ENCODE data around the gene LDB2. TPM values are rescaled to one million over a fixed set of nuclear protein-coding genes. Genes with fewer than 3 reads are reported as not detected.

LDB2 gene
- total RNA-seq, 1 donor from 2014 or later, result 4.9 TPM

DNA sequence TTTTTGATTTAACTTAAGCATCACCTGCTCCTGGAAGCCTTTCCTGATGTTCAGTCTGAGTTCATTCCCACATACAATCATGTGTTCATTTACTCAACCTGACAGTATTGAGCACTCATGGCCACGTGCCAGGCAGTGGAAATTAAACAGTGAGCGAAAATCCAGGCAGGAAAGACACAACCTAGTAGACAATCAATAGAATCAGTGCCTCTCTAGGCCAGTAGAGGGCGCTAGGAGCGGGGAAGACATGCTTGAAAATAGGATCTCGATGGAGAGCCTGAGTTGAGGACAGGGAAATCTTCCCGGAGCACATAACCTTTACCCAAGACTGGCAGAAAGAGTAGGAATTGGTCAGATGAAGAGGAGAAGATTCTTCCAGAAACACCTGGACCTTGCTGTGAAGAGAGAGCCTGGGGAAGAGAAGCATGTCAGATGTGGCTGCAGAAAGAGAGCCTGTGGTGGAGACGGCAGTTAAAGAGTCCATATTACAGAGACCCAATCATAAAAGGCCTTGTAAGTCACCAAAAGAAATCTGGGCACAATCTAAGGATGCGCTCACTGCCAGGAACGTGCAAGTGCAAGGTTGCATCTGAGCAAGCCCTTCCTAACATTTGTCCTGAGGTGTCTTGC is 103.5 kb downstream of the LDB2 start:
- no peaks in the 10 kb centered on the region for H3K9me3 ChIP-seq (ENCODE audit: insufficient read depth, low read depth, low read length)
- no peak overlapping the region for H3K4me3 Mint-ChIP-seq (ENCODE audit: unreplicated experiment)
- FAIRE-seq, result peak; percentile 32
- no peaks in the 10 kb centered on the region for H3K9me3 Mint-ChIP-seq (ENCODE audit: unreplicated experiment)
- no peak overlapping the region for H3K27ac ChIP-seq (ENCODE audit: low read depth, low read length)
- no peaks in the 10 kb centered on the region for H4K20me1 ChIP-seq (ENCODE audit: insufficient read depth, low read length)
- no peaks in the 10 kb centered on the region for H3K27me3 Mint-ChIP-seq (ENCODE audit: low read depth, unreplicated experiment)
- no peaks in the 10 kb centered on the region for H3K36me3 ChIP-seq (ENCODE audit: insufficient read depth, low read length)
- H2AFZ ChIP-seq (ENCODE audit: low read depth, low read length), result no peak overlapping the region
- no peaks in the 10 kb centered on the region for H3K4me1 Mint-ChIP-seq (ENCODE audit: low read depth, unreplicated experiment)
- H3K36me3 Mint-ChIP-seq (ENCODE audit: low read depth, unreplicated experiment), result no peaks in the 10 kb centered on the region
- H3K4me2 ChIP-seq (ENCODE audit: low read length), result no peak overlapping the region
- TF ChIP-seq, protein P1, sequence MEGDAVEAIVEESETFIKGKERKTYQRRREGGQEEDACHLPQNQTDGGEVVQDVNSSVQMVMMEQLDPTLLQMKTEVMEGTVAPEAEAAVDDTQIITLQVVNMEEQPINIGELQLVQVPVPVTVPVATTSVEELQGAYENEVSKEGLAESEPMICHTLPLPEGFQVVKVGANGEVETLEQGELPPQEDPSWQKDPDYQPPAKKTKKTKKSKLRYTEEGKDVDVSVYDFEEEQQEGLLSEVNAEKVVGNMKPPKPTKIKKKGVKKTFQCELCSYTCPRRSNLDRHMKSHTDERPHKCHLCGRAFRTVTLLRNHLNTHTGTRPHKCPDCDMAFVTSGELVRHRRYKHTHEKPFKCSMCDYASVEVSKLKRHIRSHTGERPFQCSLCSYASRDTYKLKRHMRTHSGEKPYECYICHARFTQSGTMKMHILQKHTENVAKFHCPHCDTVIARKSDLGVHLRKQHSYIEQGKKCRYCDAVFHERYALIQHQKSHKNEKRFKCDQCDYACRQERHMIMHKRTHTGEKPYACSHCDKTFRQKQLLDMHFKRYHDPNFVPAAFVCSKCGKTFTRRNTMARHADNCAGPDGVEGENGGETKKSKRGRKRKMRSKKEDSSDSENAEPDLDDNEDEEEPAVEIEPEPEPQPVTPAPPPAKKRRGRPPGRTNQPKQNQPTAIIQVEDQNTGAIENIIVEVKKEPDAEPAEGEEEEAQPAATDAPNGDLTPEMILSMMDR (IDR thresholded peaks at IDR 0.05; ENCODE audit: insufficient read depth, low read depth, low read length), result peak; percentile 83
- TF ChIP-seq EZH2 (IDR thresholded peaks at IDR 0.05; ENCODE audit: insufficient read depth, low read length), result no peak
- H3K4me3 ChIP-seq (ENCODE audit: insufficient read depth, low read depth, low read length), result no peak overlapping the region
- H3K4me1 ChIP-seq (ENCODE audit: insufficient read depth, low read length), result no peaks in the 10 kb centered on the region
- H3K27ac Mint-ChIP-seq (ENCODE audit: unreplicated experiment), result no peak overlapping the region
- DNase-seq (ENCODE audit: low read depth), result peak; percentile 13
- no peaks in the 10 kb centered on the region for H3K27me3 ChIP-seq (ENCODE audit: insufficient read depth, low read length)
- no peak overlapping the region for H3K9ac ChIP-seq (ENCODE audit: low read length)
- H3K79me2 ChIP-seq (ENCODE audit: insufficient read depth, low read length), result no peaks in the 10 kb centered on the region

DNA sequence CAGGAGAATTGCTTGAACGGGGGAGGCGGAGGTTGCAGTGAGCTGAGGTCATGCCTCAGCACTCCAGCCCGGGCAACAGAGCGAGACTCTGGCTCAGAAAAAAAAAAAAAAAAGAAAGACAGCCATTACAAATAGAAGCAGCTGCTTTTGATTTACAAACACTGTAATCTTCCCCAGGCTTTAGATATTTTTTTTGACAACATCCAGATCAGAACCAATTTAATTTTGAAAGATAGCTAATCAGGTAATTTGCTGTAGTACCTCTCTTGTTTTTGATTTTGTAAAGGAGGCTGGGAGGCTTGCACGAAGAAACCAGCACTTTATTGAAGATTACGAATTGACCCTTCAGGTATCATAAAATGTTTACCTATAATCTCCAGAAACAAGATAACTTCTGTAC is 107.0 kb downstream of the LDB2 start:
- Histone ChIP-seq H3K4me3 (ENCODE audit: insufficient read depth, low read depth, low read length) (no peak overlapping the region), H3K9ac (ENCODE audit: low read length) (no peak overlapping the region), H3K27me3 (ENCODE audit: insufficient read depth, low read length) (no peaks in the 10 kb centered on the region), H3K4me2 (ENCODE audit: low read length) (no peak overlapping the region), H3K36me3 (ENCODE audit: insufficient read depth, low read length) (no peaks in the 10 kb centered on the region), H2AFZ (ENCODE audit: low read depth, low read length) (no peak overlapping the region), H3K9me3 (ENCODE audit: insufficient read depth, low read depth, low read length) (no peaks in the 10 kb centered on the region), H4K20me1 (ENCODE audit: insufficient read depth, low read length) (no peaks in the 10 kb centered on the region), H3K4me1 (ENCODE audit: insufficient read depth, low read length) (peaks cover 6% of the 10 kb centered on the region), H3K79me2 (ENCODE audit: insufficient read depth, low read length) (no peaks in the 10 kb centered on the region), H3K27ac (ENCODE audit: low read depth, low read length) (no peak overlapping the region)
- Mint-ChIP-seq H3K4me3 (ENCODE audit: unreplicated experiment) (no peak overlapping the region), H3K9me3 (ENCODE audit: unreplicated experiment) (no peaks in the 10 kb centered on the region), H3K36me3 (ENCODE audit: low read depth, unreplicated experiment) (peaks cover 2% of the 10 kb centered on the region), H3K4me1 (ENCODE audit: low read depth, unreplicated experiment) (peaks cover 5% of the 10 kb centered on the region), H3K27me3 (ENCODE audit: low read depth, unreplicated experiment) (no peaks in the 10 kb centered on the region), H3K27ac (ENCODE audit: unreplicated experiment) (no peak overlapping the region)
- FAIRE-seq, result no peak
- TF ChIP-seq, protein P1 (IDR thresholded peaks at IDR 0.05; ENCODE audit: insufficient read depth, low read depth, low read length), result no peak
- no peak for TF ChIP-seq EZH2 (IDR thresholded peaks at IDR 0.05; ENCODE audit: insufficient read depth, low read length)
- DNase-seq (ENCODE audit: low read depth), result no peak

DNA sequence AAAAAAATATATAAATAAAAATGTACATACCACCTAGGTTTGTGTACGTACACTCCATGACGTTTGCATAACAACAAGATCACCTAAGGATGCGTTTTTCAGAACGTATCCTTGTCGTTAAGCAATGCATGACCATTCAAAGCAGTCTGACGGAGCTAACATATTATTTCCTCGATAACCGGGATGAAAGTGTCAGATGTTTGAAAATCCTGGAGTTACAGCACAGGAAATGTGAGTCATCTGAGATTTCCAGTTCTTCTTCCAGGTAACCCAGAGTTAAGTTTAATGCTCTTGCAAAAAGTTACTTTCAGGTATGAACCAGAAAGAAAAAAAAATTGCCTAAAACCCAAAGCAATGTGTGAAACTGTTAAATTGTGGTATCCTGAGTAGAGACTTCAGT is 107.9 kb downstream of the LDB2 start:
- peaks cover 5% of the 10 kb centered on the region for H3K4me1 Mint-ChIP-seq (ENCODE audit: low read depth, unreplicated experiment)
- H3K27ac Mint-ChIP-seq (ENCODE audit: unreplicated experiment), result no peak overlapping the region
- Histone ChIP-seq H3K9ac (ENCODE audit: low read length) (no peak overlapping the region), H3K4me3 (ENCODE audit: insufficient read depth, low read depth, low read length) (no peak overlapping the region), H3K4me2 (ENCODE audit: low read length) (no peak overlapping the region), H4K20me1 (ENCODE audit: insufficient read depth, low read length) (no peaks in the 10 kb centered on the region), H3K27me3 (ENCODE audit: insufficient read depth, low read length) (no peaks in the 10 kb centered on the region), H3K79me2 (ENCODE audit: insufficient read depth, low read length) (no peaks in the 10 kb centered on the region), H2AFZ (ENCODE audit: low read depth, low read length) (no peak overlapping the region), H3K9me3 (ENCODE audit: insufficient read depth, low read depth, low read length) (no peaks in the 10 kb centered on the region), H3K4me1 (ENCODE audit: insufficient read depth, low read length) (peaks cover 6% of the 10 kb centered on the region), H3K36me3 (ENCODE audit: insufficient read depth, low read length) (no peaks in the 10 kb centered on the region), H3K27ac (ENCODE audit: low read depth, low read length) (no peak overlapping the region)
- H3K9me3 Mint-ChIP-seq (ENCODE audit: unreplicated experiment), result no peaks in the 10 kb centered on the region
- H3K36me3 Mint-ChIP-seq (ENCODE audit: low read depth, unreplicated experiment), result peaks cover 2% of the 10 kb centered on the region
- peak; percentile 14 for DNase-seq (ENCODE audit: low read depth)
- H3K27me3 Mint-ChIP-seq (ENCODE audit: low read depth, unreplicated experiment), result no peaks in the 10 kb centered on the region
- TF ChIP-seq, protein P1 (IDR thresholded peaks at IDR 0.05; ENCODE audit: insufficient read depth, low read depth, low read length), result no peak
- no peak for TF ChIP-seq EZH2 (IDR thresholded peaks at IDR 0.05; ENCODE audit: insufficient read depth, low read length)
- FAIRE-seq, result no peak
- H3K4me3 Mint-ChIP-seq (ENCODE audit: unreplicated experiment), result no peak overlapping the region

Data from astrocyte (in vitro differentiated cells and primary cell).